HG03135 (cell line): ENCODE results near the gene PSMB8.

Source experiments
- ATAC-seq: cut with Tn5 transposase; IDR thresholded peaks from one replicate; pipeline ENCODE4 v1.9.1; 2021; ENCODE audit warnings: mild to moderate bottlenecking, moderate library complexity; ENCODE audit not compliant: unreplicated experiment

PSMB8 gene

GRCh38 chr6:32799740-32800139 lies 44.1 kb downstream of the PSMB8 start:
- ATAC-seq: no peak

DNA sequence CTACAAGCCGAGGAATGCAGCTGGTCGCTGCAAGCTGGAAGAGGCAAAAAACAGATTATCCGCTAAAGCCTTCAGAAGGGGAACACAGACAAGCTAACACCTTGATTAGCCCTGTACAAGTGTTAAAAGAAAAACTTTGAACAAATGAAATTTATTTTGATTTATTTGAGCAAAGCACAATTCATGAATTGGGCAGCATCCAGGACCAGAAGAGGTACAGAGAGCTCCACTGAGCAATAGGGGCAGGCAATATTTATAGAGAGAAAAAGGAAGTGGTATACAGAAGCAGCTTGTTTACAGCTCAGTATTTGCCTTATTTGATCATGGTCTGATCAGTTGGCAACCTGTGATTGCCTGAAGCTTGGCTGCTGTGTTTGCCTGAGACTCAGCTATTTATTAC lies 44.7 kb downstream of the PSMB8 start:
- ATAC-seq: no peak

- ATAC-seq: no peak
Measured at GRCh38 chr6:32796848-32797776, 46.7 kb downstream of the PSMB8 start.

DNA sequence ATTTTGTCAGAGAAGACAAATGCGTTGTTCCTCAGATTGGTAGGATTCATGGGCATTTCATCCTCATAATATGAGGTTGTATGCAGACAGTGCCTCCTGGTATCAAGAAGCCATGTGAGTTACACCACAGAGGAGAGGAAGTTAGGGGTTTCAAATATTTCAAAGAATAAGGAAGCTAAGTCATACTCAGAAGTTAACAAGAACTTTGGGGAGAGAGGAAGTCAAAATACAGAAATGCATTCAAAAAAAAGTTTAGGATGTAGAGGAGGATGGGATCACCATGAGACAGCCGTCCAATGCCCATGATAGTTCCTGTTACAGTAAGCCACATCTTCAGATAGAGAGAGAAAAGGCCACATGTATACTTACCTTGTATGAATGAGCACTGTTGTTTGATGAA lies 49.3 kb downstream of the PSMB8 start:
- no peak for ATAC-seq

GRCh38 chr6:32792901-32793435 lies 50.9 kb downstream of the PSMB8 start:
- no peak for ATAC-seq
